Coronary artery (tissue), 2 donors: ENCODE results near the gene PTCD2.
A peak's percentile ranks its signal among the peaks of the same experiment; 100 is the strongest.

ENCODE experiments used
- DNase-seq: peaks from one replicate; pipeline ENCODE4 v3.0.0-alpha.2; 2017; ENCODE audit warnings: low spot score
- H3K27ac ChIP-seq, 2 donors: fragments of 200-600 bp; sonication (generic); one replicate each; pipeline ENCODE4 v1.5.1; 2016 to 2019
- H3K4me3 ChIP-seq: fragments of 200-600 bp; sonication (generic); 2 replicates; pipeline ENCODE4 v1.5.1; 2016; ENCODE audit warnings: mild to moderate bottlenecking, moderate library complexity
- CTCF ChIP-seq: fragments of 200-600 bp; sonication (generic); IDR thresholded peaks from one replicate; pipeline ENCODE4 v1.5.1; 2019; ENCODE audit warnings: antibody characterized with exemption

PTCD2 gene

GRCh38 chr5:72347801-72348308 lies 27.7 kb downstream of the PTCD2 start:
- H3K4me3 ChIP-seq, result no peak overlapping the region
- TF ChIP-seq CTCF, result no peak
- no peak overlapping the region for H3K27ac ChIP-seq
- DNase-seq, result no peak

DNA sequence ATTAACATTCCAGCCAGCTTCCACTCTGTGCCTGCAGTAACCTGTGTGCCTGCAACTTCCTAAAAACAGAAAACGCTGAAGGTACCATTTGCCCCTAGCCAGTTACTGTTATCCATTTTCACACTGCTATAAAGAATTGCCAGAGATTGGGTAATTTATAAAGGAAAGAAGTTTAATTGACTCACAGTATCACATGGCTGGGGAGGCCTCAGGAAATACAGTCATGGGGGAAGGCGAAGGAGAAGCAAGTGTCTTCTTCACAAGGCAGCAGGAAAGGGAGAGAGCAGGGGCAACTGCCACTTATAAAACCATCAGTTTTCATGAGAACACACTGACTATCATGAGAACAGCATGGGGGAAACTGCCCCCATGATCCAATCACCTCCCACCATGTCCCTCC lies 31.2 kb downstream of the PTCD2 start:
- H3K4me3 ChIP-seq, result no peak overlapping the region
- no peak overlapping the region for H3K27ac ChIP-seq
- DNase-seq, result no peak
- TF ChIP-seq CTCF, result no peak

GRCh38 chr5:72352616-72353015 lies 32.4 kb downstream of the PTCD2 start:
- no peak for TF ChIP-seq CTCF
- Histone ChIP-seq H3K27ac (no peak overlapping the region), H3K4me3 (no peak overlapping the region)
- DNase-seq, result no peak

DNA sequence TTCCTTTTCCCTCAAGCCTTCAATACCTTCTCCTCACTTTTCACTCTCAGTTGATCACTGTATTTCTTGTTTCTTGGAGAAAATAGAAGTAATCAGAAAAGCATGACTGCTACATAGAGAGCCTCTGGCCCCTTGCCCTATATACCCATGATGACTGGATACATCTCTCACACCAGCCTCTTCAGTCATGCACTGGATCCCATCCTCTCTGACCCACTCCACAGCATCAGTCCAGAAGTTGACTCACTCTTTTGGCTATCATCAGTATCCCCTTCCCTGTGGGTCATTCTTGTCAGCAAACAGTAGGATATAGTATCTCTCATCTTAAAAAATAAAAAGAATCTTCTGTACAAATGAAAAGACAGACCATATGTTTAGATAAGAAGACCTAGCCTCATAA lies 32.9 kb downstream of the PTCD2 start:
- no peak overlapping the region for H3K27ac ChIP-seq
- TF ChIP-seq CTCF, result no peak
- DNase-seq, result no peak
- H3K4me3 ChIP-seq, result no peak overlapping the region

DNA sequence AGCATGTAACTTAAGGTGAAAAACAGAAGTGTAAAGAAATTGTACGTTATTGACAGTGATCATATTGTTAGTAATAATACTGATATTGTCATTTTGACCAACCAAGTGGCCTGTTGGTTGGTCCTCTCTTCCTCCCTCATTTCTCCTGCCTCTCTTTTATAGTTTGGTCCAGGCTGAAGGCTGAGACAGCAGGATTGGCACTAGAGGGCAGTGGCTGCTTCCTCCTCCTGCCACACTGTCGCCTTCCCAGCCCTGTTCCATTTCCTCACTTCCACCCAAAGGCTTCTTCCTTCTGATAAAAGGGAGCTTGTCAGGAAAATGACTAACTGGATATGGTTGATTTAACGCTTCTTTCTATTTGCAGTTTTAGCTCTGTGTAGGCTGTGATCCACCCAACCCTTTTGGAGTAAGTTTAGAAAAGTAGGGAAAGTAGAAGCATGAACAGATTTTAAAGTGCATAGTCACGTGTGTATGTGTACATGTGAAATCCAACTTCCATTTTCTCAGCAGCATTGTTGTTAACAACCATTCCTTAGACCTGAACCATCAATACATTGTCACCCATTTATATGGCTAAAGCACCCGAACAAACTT lies 35.6 kb downstream of the PTCD2 start:
- Histone ChIP-seq H3K4me3 (no peak overlapping the region), H3K27ac (no peak overlapping the region)
- TF ChIP-seq CTCF, result peak; percentile 23
- DNase-seq, result no peak

DNA sequence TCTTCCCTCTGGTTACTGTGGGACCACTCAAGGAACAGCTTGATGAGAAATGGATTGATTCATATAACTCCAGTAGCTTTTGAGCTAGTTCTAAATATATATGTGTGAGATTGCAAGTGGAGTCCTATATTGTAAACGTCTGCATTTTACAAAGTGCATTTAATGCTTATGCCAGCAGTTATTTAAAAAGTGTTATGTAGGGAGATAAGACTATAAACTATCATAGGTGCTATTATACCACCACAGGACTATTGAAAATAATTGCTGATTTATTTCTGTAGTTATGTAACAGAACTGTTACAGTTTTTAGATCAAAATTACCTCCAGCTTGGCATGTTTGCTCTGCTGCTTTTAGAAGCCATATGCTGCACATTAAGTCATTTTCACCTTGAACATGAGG lies 36.2 kb downstream of the PTCD2 start:
- no peak for DNase-seq

More for the DNA sequence above, 36.2 kb downstream of the PTCD2 start:
- no peak overlapping the region for H3K27ac ChIP-seq
- no peak for TF ChIP-seq CTCF
- H3K4me3 ChIP-seq, result no peak overlapping the region
